Activated naive CD8-positive, alpha-beta T cell treated with anti-CD3 and anti-CD28 coated beads, Interleukin-2, amount 10 ng/mL, durations not matched to agents 7 days and 5 days (primary cell): Measurements from ENCODE around the gene SPAG16. TPM values are rescaled to one million over a fixed set of nuclear protein-coding genes. Genes with fewer than 3 reads are reported as not detected.

Source experiments
- ATAC-seq: fragments of 150-1000 bp; cut with Tn5 transposase; one replicate; pipeline ENCODE4 v1.10.0; 2021; ENCODE audit warnings: low read depth, moderate library complexity
- POLR2A ChIA-PET: fragments of 350-600 bp; sonication (Branson Sonifier 250); formaldehyde crosslinking; loops from one replicate; lab custom pipeline; 2021; ENCODE audit warnings: antibody characterized with exemption; lab: Charles Lee
- DNase-seq: peaks from one replicate; pipeline ENCODE4 v3.0.0; 2021
- H3K27ac Mint-ChIP-seq: one replicate; pipeline ENCODE4 v1.8.0; 2022; ENCODE audit warnings: mild to moderate bottlenecking, mixed read lengths
- H3K27me3 Mint-ChIP-seq: one replicate; pipeline ENCODE4 v1.8.0; 2022; ENCODE audit warnings: mild to moderate bottlenecking, moderate library complexity, mixed read lengths
- H3K36me3 Mint-ChIP-seq: one replicate; pipeline ENCODE4 v1.8.0; 2021; ENCODE audit warnings: mild to moderate bottlenecking, mixed read lengths
- H3K4me1 Mint-ChIP-seq: one replicate; pipeline ENCODE4 v1.8.0; 2021; ENCODE audit warnings: mixed read lengths
- H3K4me3 Mint-ChIP-seq: one replicate; pipeline ENCODE4 v1.8.0; 2022; ENCODE audit warnings: mild to moderate bottlenecking, moderate library complexity, mixed read lengths
- H3K9me3 Mint-ChIP-seq: one replicate; pipeline ENCODE4 v1.8.0; 2021; ENCODE audit warnings: mixed read lengths
- total RNA-seq, 2 experiments: library from RNA; stranded (reverse); gene quantifications; one replicate each; pipeline ENCODE4 v1.2.3, GENCODE V29; 2021

SPAG16 gene
- total RNA-seq, 2 experiments from 2014 or later: 10.9 to 12.6 TPM

GRCh38 chr2:214220251-214220650 lies 936.0 kb downstream of the SPAG16 start:
- ATAC-seq: no peak
- H3K4me3 Mint-ChIP-seq: no peak overlapping the region

GRCh38 chr2:214226061-214226460 lies 941.8 kb downstream of the SPAG16 start:
- Mint-ChIP-seq H3K36me3 (no peaks in the 10 kb centered on the region), H3K27ac (no peak overlapping the region), H3K27me3 (no peaks in the 10 kb centered on the region), H3K4me1 (no peaks in the 10 kb centered on the region), H3K4me3 (no peak overlapping the region), H3K9me3 (no peaks in the 10 kb centered on the region)
- ATAC-seq (no peak), DNase-seq (no peak)
- POLR2A ChIA-PET: no interaction called here

More at GRCh38 chr2:214220251-214220650, 936.0 kb downstream of the SPAG16 start:
- no peak overlapping the region for H3K27ac Mint-ChIP-seq
- H3K9me3 Mint-ChIP-seq: no peaks in the 10 kb centered on the region
- no peaks in the 10 kb centered on the region for H3K4me1 Mint-ChIP-seq
- no peaks in the 10 kb centered on the region for H3K36me3 Mint-ChIP-seq
- no peaks in the 10 kb centered on the region for H3K27me3 Mint-ChIP-seq
- DNase-seq: no peak
- POLR2A ChIA-PET: no interaction called here

GRCh38 chr2:214232271-214232670 lies 948.0 kb downstream of the SPAG16 start:
- H3K27ac Mint-ChIP-seq: no peak overlapping the region
- H3K9me3 Mint-ChIP-seq: no peaks in the 10 kb centered on the region
- H3K27me3 Mint-ChIP-seq: no peaks in the 10 kb centered on the region
- POLR2A ChIA-PET: no interaction called here
- DNase-seq (no peak), ATAC-seq (no peak)
- H3K4me1 Mint-ChIP-seq: no peaks in the 10 kb centered on the region
- no peak overlapping the region for H3K4me3 Mint-ChIP-seq
- no peaks in the 10 kb centered on the region for H3K36me3 Mint-ChIP-seq

- H3K4me1 Mint-ChIP-seq: no peaks in the 10 kb centered on the region
- no peak for DNase-seq
- H3K36me3 Mint-ChIP-seq: no peaks in the 10 kb centered on the region
- no peak overlapping the region for H3K27ac Mint-ChIP-seq
- H3K4me3 Mint-ChIP-seq: no peak overlapping the region
- no peak for ATAC-seq
- POLR2A ChIA-PET: no interaction called here
- no peaks in the 10 kb centered on the region for H3K9me3 Mint-ChIP-seq
- no peaks in the 10 kb centered on the region for H3K27me3 Mint-ChIP-seq
These were observed 948.9 kb downstream of the SPAG16 start for GRCh38 chr2:214233164-214233563.

- H3K27ac Mint-ChIP-seq: no peak overlapping the region
- no peak for ATAC-seq
- no peaks in the 10 kb centered on the region for H3K9me3 Mint-ChIP-seq
- POLR2A ChIA-PET: no interaction called here
- no peaks in the 10 kb centered on the region for H3K27me3 Mint-ChIP-seq
- H3K4me1 Mint-ChIP-seq: no peaks in the 10 kb centered on the region
- no peak overlapping the region for H3K4me3 Mint-ChIP-seq
- H3K36me3 Mint-ChIP-seq: no peaks in the 10 kb centered on the region
- no peak for DNase-seq
These were observed 958.5 kb downstream of the SPAG16 start for GRCh38 chr2:214242797-214243196.

- Mint-ChIP-seq H3K27me3 (no peaks in the 10 kb centered on the region), H3K9me3 (no peaks in the 10 kb centered on the region), H3K27ac (no peak overlapping the region), H3K36me3 (no peaks in the 10 kb centered on the region), H3K4me3 (no peak overlapping the region), H3K4me1 (no peaks in the 10 kb centered on the region)
- POLR2A ChIA-PET: no interaction called here
- ATAC-seq (no peak), DNase-seq (no peak)
These were observed 960.6 kb downstream of the SPAG16 start for GRCh38 chr2:214244847-214245246.

GRCh38 chr2:214246417-214246816 lies 962.2 kb downstream of the SPAG16 start:
- no peak overlapping the region for H3K27ac Mint-ChIP-seq
- no peaks in the 10 kb centered on the region for H3K9me3 Mint-ChIP-seq
- H3K27me3 Mint-ChIP-seq: no peaks in the 10 kb centered on the region
- no peak overlapping the region for H3K4me3 Mint-ChIP-seq
- no peak for DNase-seq
- ATAC-seq: no peak
- POLR2A ChIA-PET: no interaction called here
- no peaks in the 10 kb centered on the region for H3K4me1 Mint-ChIP-seq
- H3K36me3 Mint-ChIP-seq: no peaks in the 10 kb centered on the region

- H3K4me3 Mint-ChIP-seq: no peak overlapping the region
- ATAC-seq: no peak
- no peak overlapping the region for H3K27ac Mint-ChIP-seq
- H3K27me3 Mint-ChIP-seq: no peaks in the 10 kb centered on the region
- no peaks in the 10 kb centered on the region for H3K4me1 Mint-ChIP-seq
- H3K36me3 Mint-ChIP-seq: no peaks in the 10 kb centered on the region
- no peaks in the 10 kb centered on the region for H3K9me3 Mint-ChIP-seq
- DNase-seq: no peak
- POLR2A ChIA-PET: no interaction called here
These were observed 963.3 kb downstream of the SPAG16 start for GRCh38 chr2:214247531-214247930.

- H3K4me3 Mint-ChIP-seq: no peak overlapping the region
- ATAC-seq: no peak
These were observed 970.8 kb downstream of the SPAG16 start for GRCh38 chr2:214255046-214255445.

GRCh38 chr2:214261683-214262082 lies 977.4 kb downstream of the SPAG16 start:
- DNase-seq (no peak), ATAC-seq (no peak)
- Mint-ChIP-seq H3K9me3 (peaks cover 1% of the 10 kb centered on the region), H3K27me3 (no peaks in the 10 kb centered on the region), H3K36me3 (no peaks in the 10 kb centered on the region), H3K27ac (no peak overlapping the region), H3K4me1 (no peaks in the 10 kb centered on the region), H3K4me3 (no peak overlapping the region)
- POLR2A ChIA-PET: no interaction called here

More at GRCh38 chr2:214255046-214255445, 970.8 kb downstream of the SPAG16 start:
- no peak for DNase-seq
- Mint-ChIP-seq H3K27me3 (no peaks in the 10 kb centered on the region), H3K27ac (no peak overlapping the region), H3K9me3 (peaks cover 1% of the 10 kb centered on the region), H3K36me3 (no peaks in the 10 kb centered on the region), H3K4me1 (no peaks in the 10 kb centered on the region)
- POLR2A ChIA-PET: no interaction called here

- H3K4me1 Mint-ChIP-seq: no peaks in the 10 kb centered on the region
- no peak overlapping the region for H3K4me3 Mint-ChIP-seq
- no peaks in the 10 kb centered on the region for H3K27me3 Mint-ChIP-seq
- H3K9me3 Mint-ChIP-seq: peaks cover 1% of the 10 kb centered on the region
- POLR2A ChIA-PET: no interaction called here
- H3K27ac Mint-ChIP-seq: no peak overlapping the region
- H3K36me3 Mint-ChIP-seq: no peaks in the 10 kb centered on the region
- ATAC-seq: no peak
- no peak for DNase-seq
These were observed 979.9 kb downstream of the SPAG16 start for GRCh38 chr2:214264171-214264570.

- Mint-ChIP-seq H3K9me3 (peaks cover 1% of the 10 kb centered on the region), H3K4me1 (no peaks in the 10 kb centered on the region), H3K4me3 (no peak overlapping the region), H3K27me3 (no peaks in the 10 kb centered on the region), H3K27ac (no peak overlapping the region), H3K36me3 (no peaks in the 10 kb centered on the region)
- ATAC-seq (no peak), DNase-seq (no peak)
- POLR2A ChIA-PET: no interaction called here
These were observed 981.8 kb downstream of the SPAG16 start for GRCh38 chr2:214265991-214266489.

GRCh38 chr2:214277880-214278279 lies 993.6 kb downstream of the SPAG16 start:
- Mint-ChIP-seq H3K27ac (no peak overlapping the region), H3K4me1 (no peaks in the 10 kb centered on the region), H3K4me3 (no peak overlapping the region), H3K27me3 (no peaks in the 10 kb centered on the region), H3K36me3 (no peaks in the 10 kb centered on the region), H3K9me3 (peaks cover 7% of the 10 kb centered on the region)
- DNase-seq (no peak), ATAC-seq (no peak)
- POLR2A ChIA-PET: no interaction called here

- no peaks in the 10 kb centered on the region for H3K36me3 Mint-ChIP-seq
- ATAC-seq (no peak), DNase-seq (no peak)
- no peaks in the 10 kb centered on the region for H3K27me3 Mint-ChIP-seq
- no peaks in the 10 kb centered on the region for H3K4me1 Mint-ChIP-seq
- H3K4me3 Mint-ChIP-seq: no peak overlapping the region
- peaks cover 2% of the 10 kb centered on the region for H3K9me3 Mint-ChIP-seq
- POLR2A ChIA-PET: no interaction called here
- H3K27ac Mint-ChIP-seq: no peak overlapping the region
These were observed 1001.7 kb downstream of the SPAG16 start for GRCh38 chr2:214286011-214286410.

GRCh38 chr2:214293593-214293992 lies 1009.3 kb downstream of the SPAG16 start:
- H3K4me1 Mint-ChIP-seq: no peaks in the 10 kb centered on the region
- DNase-seq (no peak), ATAC-seq (no peak)
- no peak overlapping the region for H3K4me3 Mint-ChIP-seq
- no peaks in the 10 kb centered on the region for H3K27me3 Mint-ChIP-seq
- H3K36me3 Mint-ChIP-seq: no peaks in the 10 kb centered on the region
- H3K27ac Mint-ChIP-seq: no peak overlapping the region
- POLR2A ChIA-PET: no interaction called here
- H3K9me3 Mint-ChIP-seq: peaks cover 10% of the 10 kb centered on the region
